Fibroblast of lung (primary cell): ENCODE measurements around the gene EPHB2.

Source experiments
- CTCF ChIP-seq, 2 donors: IDR thresholded peaks in 1 of 2; conservative IDR thresholded peaks in 1 of 2; 1 replicate in 1 of 2; 2 replicates in 1 of 2; pipeline ENCODE4 v1.5.1; 2011 to 2012; ENCODE audit warnings: low read length in 2 of 2, control low read depth in 1 of 2, inconsistent platforms in 1 of 2, low read depth in 1 of 2, mild to moderate bottlenecking in 1 of 2
- EZH2 ChIP-seq: IDR thresholded peaks from 2 replicates; pipeline ENCODE4 v1.5.1; 2012; ENCODE audit warnings: low read length, control low read depth, mild to moderate bottlenecking; ENCODE audit errors: missing control alignments

- TF ChIP-seq EZH2 (no peak), CTCF (conservative IDR thresholded peaks at IDR 0.05 in 1 of 2, IDR thresholded peaks at IDR 0.05 in 1 of 2; ENCODE audit: low read depth in 1 of 2, low read length in 2 of 2) (no peak)
Measured at GRCh38 chr1:22789356-22789994, 78.8 kb downstream of the EPHB2 start.
